Activated T-helper 1 cell treated with anti-CD3 and anti-CD28 coated beads, Interleukin-12 subunit alpha, Interleukin-12 subunit beta, Interleukin-2, Interleukin-4 antibody, amounts not matched to agents 30 ng/mL and 10 ng/mL and 1 ng/mL, durations not matched to agents 14 hours and 24 hours and 36 hours (primary cell): Measurements from ENCODE around the gene ABCD2. TPM values are rescaled to one million over a fixed set of nuclear protein-coding genes. Genes with fewer than 3 reads are reported as not detected.
A peak's percentile ranks its signal among the peaks of the same experiment; 100 is the strongest.
"Not testable (repeated sequence)": the region's sequence is repeated elsewhere in the genome, so short reads cannot be mapped to it uniquely, and the experiment has no call there.

Experiments
- DNase-seq: peaks from one replicate; pipeline ENCODE4 v3.0.0; 2021; ENCODE audit warnings: low spot score
- H3K27ac Mint-ChIP-seq: one replicate; pipeline ENCODE4 v1.8.0; 2021; ENCODE audit warnings: mild to moderate bottlenecking, mixed read lengths
- H3K27me3 Mint-ChIP-seq: one replicate; pipeline ENCODE4 v1.8.0; 2022; ENCODE audit warnings: mild to moderate bottlenecking, moderate library complexity, mixed read lengths; ENCODE audit not compliant: insufficient read depth
- H3K36me3 Mint-ChIP-seq: one replicate; pipeline ENCODE4 v1.8.0; 2021; ENCODE audit warnings: low read depth, mixed read lengths
- H3K4me1 Mint-ChIP-seq: one replicate; pipeline ENCODE4 v1.8.0; 2021; ENCODE audit warnings: low read depth, mixed read lengths
- H3K4me3 Mint-ChIP-seq: one replicate; pipeline ENCODE4 v1.8.0; 2021; ENCODE audit warnings: mild to moderate bottlenecking, moderate library complexity, mixed read lengths
- H3K9me3 Mint-ChIP-seq: one replicate; pipeline ENCODE4 v1.8.0; 2021; ENCODE audit warnings: mixed read lengths
- intact Hi-C: fragments of 100-400 bp; cut with micrococcal nuclease; formaldehyde crosslinking; loops from one replicate; pipeline ENCODE4 v1.15.1; 2024
- total RNA-seq: library from RNA; stranded (reverse); gene quantifications from 2 replicates; pipeline ENCODE4 v1.2.3, GENCODE V29; 2022

Gene ABCD2
- total RNA-seq, 1 donor from 2014 or later, result 7.8 TPM

- peak overlapping the region; percentile 8 for H3K27ac Mint-ChIP-seq
- intact Hi-C loops, result loop anchor here (1.0 kb wide), 1 partner anchor 9 kb away; the partner anchor contains the start of gene ABCD2
- no peak overlapping the region for H3K4me3 Mint-ChIP-seq
- peaks cover 78% of the 10 kb centered on the region for H3K4me1 Mint-ChIP-seq
- H3K36me3 Mint-ChIP-seq, result peaks cover 63% of the 10 kb centered on the region
- H3K9me3 Mint-ChIP-seq, result no peaks in the 10 kb centered on the region
- DNase-seq, result no peak
- no peaks in the 10 kb centered on the region for H3K27me3 Mint-ChIP-seq
These were observed 9.1 kb downstream of the ABCD2 start for GRCh38 chr12:39610436-39611025.

- peaks cover 56% of the 10 kb centered on the region for H3K36me3 Mint-ChIP-seq
- no peaks in the 10 kb centered on the region for H3K9me3 Mint-ChIP-seq
- no peak overlapping the region for H3K4me3 Mint-ChIP-seq
- no peak for DNase-seq
- H3K4me1 Mint-ChIP-seq, result peaks cover 61% of the 10 kb centered on the region
- intact Hi-C loops, result no loop called here
- H3K27me3 Mint-ChIP-seq, result no peaks in the 10 kb centered on the region
- H3K27ac Mint-ChIP-seq, result no peak overlapping the region
These were observed 12.7 kb downstream of the ABCD2 start for GRCh38 chr12:39606712-39607423.

- H3K4me1 Mint-ChIP-seq, result peaks cover 52% of the 10 kb centered on the region
- H3K36me3 Mint-ChIP-seq, result peaks cover 51% of the 10 kb centered on the region
- H3K9me3 Mint-ChIP-seq, result no peaks in the 10 kb centered on the region
- H3K27me3 Mint-ChIP-seq, result no peaks in the 10 kb centered on the region
- no peak for DNase-seq
- intact Hi-C loops, result loop anchor here (2.0 kb wide), 1 partner anchor 13 kb away; the partner anchor contains the start of gene ABCD2
- no peak overlapping the region for H3K4me3 Mint-ChIP-seq
- peak overlapping the region; percentile 36 for H3K27ac Mint-ChIP-seq
These were observed 13.6 kb downstream of the ABCD2 start for GRCh38 chr12:39605996-39606395.

DNA sequence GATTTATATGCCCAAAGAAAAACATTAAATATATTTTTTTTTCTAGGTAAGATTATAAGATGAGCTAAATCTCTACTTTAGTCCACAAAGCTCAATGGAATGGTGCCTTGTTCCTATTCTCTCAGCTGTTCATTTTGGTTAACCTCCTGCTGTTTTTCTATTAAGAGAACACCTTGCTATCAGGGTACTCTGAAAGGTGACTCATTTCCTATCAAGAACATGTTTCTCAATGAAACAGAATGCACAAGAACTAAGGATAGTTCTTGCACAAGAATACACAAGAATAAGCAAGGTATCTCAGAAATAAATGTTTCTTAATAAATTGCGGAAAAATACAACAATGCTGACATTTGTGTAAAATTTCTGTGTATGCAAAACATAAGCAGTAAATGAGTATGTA is 14.1 kb downstream of the ABCD2 start:
- Mint-ChIP-seq H3K4me1 (peaks cover 47% of the 10 kb centered on the region), H3K9me3 (no peaks in the 10 kb centered on the region), H3K27ac (no peak overlapping the region), H3K27me3 (no peaks in the 10 kb centered on the region), H3K36me3 (peaks cover 48% of the 10 kb centered on the region), H3K4me3 (no peak overlapping the region)
- intact Hi-C loops, result loop anchor here (2.0 kb wide), 1 partner anchor 13 kb away; the partner anchor contains the start of gene ABCD2
- DNase-seq, result no peak

GRCh38 chr12:39603065-39603464 is 16.5 kb downstream of the ABCD2 start:
- Mint-ChIP-seq H3K36me3 (peaks cover 39% of the 10 kb centered on the region), H3K4me3 (no peak overlapping the region), H3K27me3 (no peaks in the 10 kb centered on the region), H3K9me3 (no peaks in the 10 kb centered on the region), H3K4me1 (peaks cover 34% of the 10 kb centered on the region), H3K27ac (no peak overlapping the region)
- intact Hi-C loops, result no loop called here
- no peak for DNase-seq

DNA sequence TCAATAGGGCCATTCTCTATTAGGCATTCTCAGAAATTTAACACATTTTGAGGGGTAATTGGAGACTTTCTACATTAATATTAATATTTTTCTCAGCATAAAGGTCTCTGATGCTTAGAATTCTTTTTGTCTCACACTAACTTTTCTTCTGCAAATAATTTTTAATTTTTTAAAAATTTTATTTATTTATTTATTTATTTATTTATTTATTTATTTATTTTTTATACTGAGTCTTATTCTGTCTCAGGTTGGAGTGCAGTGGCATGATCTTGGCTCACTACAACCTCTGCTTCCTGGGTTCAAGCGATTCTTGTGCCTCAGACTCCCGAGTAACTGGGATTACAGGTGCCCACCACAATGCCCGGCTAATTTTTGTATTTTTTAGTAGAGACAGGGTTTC is 17.7 kb downstream of the ABCD2 start:
- H3K4me1 Mint-ChIP-seq, result peaks cover 34% of the 10 kb centered on the region
- H3K27ac Mint-ChIP-seq, DNase-seq, H3K27me3 Mint-ChIP-seq, H3K9me3 Mint-ChIP-seq, intact Hi-C loops, H3K4me3 Mint-ChIP-seq: not testable (repeated sequence)
- H3K36me3 Mint-ChIP-seq, result peaks cover 41% of the 10 kb centered on the region

DNA sequence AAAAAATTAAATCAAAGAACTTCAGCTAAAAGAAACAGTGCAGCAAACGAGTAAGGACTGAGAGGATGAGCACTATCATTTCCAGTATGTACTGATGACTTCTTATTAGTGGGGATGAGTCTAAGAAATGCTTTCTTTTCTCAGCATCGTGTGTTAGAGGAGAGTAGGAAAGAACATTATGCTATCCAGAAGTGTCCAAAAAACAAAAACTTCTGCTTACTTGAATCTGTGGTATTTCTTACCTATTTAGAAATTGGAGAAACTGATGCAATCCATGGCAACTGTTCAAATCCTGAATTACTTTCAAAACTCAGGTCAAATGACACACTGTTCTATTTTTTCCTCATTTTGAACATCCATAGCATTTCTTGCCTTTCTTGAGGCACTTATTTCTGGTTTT is 23.7 kb downstream of the ABCD2 start:
- Mint-ChIP-seq H3K27ac (no peak overlapping the region), H3K4me3 (no peak overlapping the region), H3K4me1 (peaks cover 21% of the 10 kb centered on the region), H3K36me3 (peaks cover 44% of the 10 kb centered on the region), H3K27me3 (no peaks in the 10 kb centered on the region), H3K9me3 (no peaks in the 10 kb centered on the region)
- DNase-seq, result no peak
- intact Hi-C loops, result no loop called here

DNA sequence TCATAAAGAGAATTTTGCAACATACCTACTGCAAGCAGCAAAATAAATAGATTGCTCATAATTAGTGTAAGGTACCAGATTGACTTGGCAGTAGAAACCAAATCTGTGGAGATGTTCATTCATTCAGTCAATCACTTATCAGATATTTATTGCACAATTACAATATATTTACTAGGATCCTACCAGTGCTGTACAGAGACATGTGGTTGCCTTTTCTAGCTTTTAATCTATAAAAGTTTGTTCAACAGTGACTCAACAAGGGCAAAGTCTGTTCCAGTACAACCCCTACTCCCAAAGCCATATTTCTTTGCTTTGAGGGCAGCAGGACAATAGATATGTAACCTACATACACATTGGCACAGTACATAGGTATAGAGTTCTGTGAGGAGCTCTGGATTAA is 27.3 kb downstream of the ABCD2 start:
- H3K4me1 Mint-ChIP-seq, result peaks cover 16% of the 10 kb centered on the region
- H3K36me3 Mint-ChIP-seq, result peaks cover 34% of the 10 kb centered on the region
- no peak overlapping the region for H3K27ac Mint-ChIP-seq
- H3K9me3 Mint-ChIP-seq, result no peaks in the 10 kb centered on the region
- H3K4me3 Mint-ChIP-seq, result no peak overlapping the region
- H3K27me3 Mint-ChIP-seq, result no peaks in the 10 kb centered on the region
- intact Hi-C loops, result no loop called here
- DNase-seq, result no peak

DNA sequence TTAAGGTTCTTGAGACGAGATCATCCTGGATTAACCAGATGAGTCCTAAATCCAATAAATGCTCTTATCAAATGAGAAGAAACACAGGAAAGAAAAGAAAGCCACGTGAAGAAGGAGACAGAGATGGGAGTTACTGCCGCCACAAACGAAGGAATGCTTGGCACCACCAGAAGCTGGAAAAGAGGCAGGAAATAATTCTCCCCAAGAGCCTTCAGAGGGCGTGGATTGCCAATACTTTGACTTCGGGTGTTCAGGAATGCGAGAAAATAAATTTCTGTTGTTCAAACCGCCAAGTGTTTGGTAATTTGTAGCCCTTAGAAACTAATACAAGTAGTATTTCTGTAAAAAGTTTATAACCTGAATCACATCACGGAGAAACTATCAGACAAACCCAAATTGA is 31.3 kb downstream of the ABCD2 start:
- intact Hi-C loops, result loop anchor here (10.0 kb wide), 1 partner anchor 274 kb away; no protein-coding TSS in a partner anchor
- Mint-ChIP-seq H3K27me3 (no peaks in the 10 kb centered on the region), H3K4me1 (peaks cover 19% of the 10 kb centered on the region), H3K27ac (no peak overlapping the region), H3K9me3 (no peaks in the 10 kb centered on the region), H3K4me3 (no peak overlapping the region), H3K36me3 (peaks cover 52% of the 10 kb centered on the region)
- DNase-seq, result no peak

GRCh38 chr12:39587225-39587624 is 32.4 kb downstream of the ABCD2 start:
- DNase-seq, result no peak
- H3K4me3 Mint-ChIP-seq, result no peak overlapping the region
- H3K27ac Mint-ChIP-seq, result no peak overlapping the region
- peaks cover 16% of the 10 kb centered on the region for H3K4me1 Mint-ChIP-seq
- no peaks in the 10 kb centered on the region for H3K27me3 Mint-ChIP-seq
- intact Hi-C loops, result loop anchor here (1.0 to 10.0 kb wide), 4 partner anchors 105 to 520 kb away; no protein-coding TSS in a partner anchor
- peaks cover 43% of the 10 kb centered on the region for H3K36me3 Mint-ChIP-seq
- no peaks in the 10 kb centered on the region for H3K9me3 Mint-ChIP-seq

DNA sequence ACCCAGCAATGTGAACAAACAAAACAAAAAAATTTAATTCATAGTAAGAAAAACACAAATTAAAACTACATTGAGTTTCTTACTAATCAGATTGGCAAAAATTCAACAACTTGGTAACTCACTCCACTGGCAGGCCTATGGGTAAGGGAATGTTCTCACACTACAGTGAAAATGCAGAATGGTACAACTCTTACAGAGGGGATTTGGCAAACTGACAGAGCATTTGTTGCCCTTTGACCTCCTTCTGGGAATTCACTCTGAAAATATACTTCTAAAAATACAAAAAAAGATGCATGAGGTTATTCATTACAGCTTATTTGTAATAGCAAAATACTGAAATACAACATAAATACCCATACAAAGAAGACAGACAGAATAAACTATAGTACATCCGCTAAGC is 32.8 kb downstream of the ABCD2 start:
- Mint-ChIP-seq H3K9me3 (no peaks in the 10 kb centered on the region), H3K36me3 (peaks cover 41% of the 10 kb centered on the region), H3K27me3 (no peaks in the 10 kb centered on the region), H3K4me3 (no peak overlapping the region), H3K27ac (no peak overlapping the region), H3K4me1 (peaks cover 14% of the 10 kb centered on the region)
- intact Hi-C loops, result loop anchor here (1.0 to 10.0 kb wide), 4 partner anchors 105 to 520 kb away; no protein-coding TSS in a partner anchor
- DNase-seq, result no peak

DNA sequence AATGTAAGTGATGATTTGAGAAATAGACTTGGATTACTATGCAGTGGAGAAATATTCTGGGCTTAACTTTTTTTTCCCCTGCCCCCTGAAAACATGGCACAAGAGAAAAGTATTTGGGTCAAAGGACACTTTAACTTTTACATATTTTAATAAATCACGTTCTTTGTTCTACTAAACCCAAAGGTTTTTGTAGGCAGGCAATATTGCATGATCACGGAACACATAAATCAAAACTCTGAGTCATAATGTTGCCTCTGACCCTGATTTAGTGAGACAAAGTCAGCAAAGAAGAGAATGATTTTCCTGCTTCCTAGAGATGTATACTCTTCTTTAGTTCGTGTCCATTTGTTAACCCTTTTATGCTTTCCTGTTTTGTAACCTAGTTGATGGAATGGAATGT is 38.0 kb downstream of the ABCD2 start:
- Mint-ChIP-seq H3K27ac (no peak overlapping the region), H3K4me3 (no peak overlapping the region), H3K36me3 (peaks cover 48% of the 10 kb centered on the region), H3K4me1 (no peaks in the 10 kb centered on the region), H3K27me3 (no peaks in the 10 kb centered on the region), H3K9me3 (no peaks in the 10 kb centered on the region)
- DNase-seq, result no peak
- intact Hi-C loops, result loop anchor here (5.0 to 10.0 kb wide), 2 partner anchors 36 to 267 kb away; partner anchors contain the start of gene ABCD2

DNA sequence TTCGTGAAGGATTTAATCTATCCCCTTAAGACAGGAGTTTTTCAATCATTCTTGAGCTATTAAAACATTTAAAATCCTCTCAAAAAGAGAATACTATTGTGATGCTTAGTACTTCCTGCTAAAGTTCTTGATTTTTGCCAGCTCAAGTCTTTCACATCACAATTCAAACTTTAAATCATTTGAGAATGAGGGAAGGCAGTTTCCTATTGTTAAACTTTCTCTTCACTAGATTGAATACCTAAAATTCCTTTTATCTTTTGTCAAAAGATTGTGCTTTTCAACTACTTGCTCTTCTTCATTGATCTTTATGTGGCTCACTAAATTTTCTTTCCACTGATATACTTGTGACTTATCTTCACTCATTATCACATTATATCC is 44.1 kb downstream of the ABCD2 start:
- Mint-ChIP-seq H3K4me3 (no peak overlapping the region), H3K27ac (no peak overlapping the region), H3K4me1 (peaks cover 13% of the 10 kb centered on the region), H3K9me3 (peaks cover 8% of the 10 kb centered on the region), H3K36me3 (peaks cover 60% of the 10 kb centered on the region), H3K27me3 (no peaks in the 10 kb centered on the region)
- DNase-seq, result no peak
- intact Hi-C loops, result no loop called here
